Stomach (tissue), 4 donors: ENCODE measurements around the gene ATXN1.

Experiments
- EP300 ChIP-seq: sonication (generic); formaldehyde crosslinking; IDR thresholded peaks from one replicate; pipeline ENCODE4 v1.6.1; 2017; ENCODE audit warnings: antibody characterized with exemption
- POLR2A ChIP-seq, 4 donors: fragments of 450-650 bp; IDR thresholded peaks; one replicate each; pipeline ENCODE4 v1.6.1; 2016; ENCODE audit warnings: antibody characterized with exemption in 4 of 4, control low read depth in 2 of 4, mild to moderate bottlenecking in 1 of 4, moderate library complexity in 1 of 4
- POLR2AphosphoS5 ChIP-seq, 3 donors: sonication (generic); formaldehyde crosslinking; IDR thresholded peaks; one replicate each; pipeline ENCODE4 v1.6.1; 2016; ENCODE audit warnings: antibody characterized with exemption in 3 of 3
- TF ChIP-seq, protein P1 (sequence below), 7 experiments: fragments of 450-650 bp in 4 of 7; fragments of 200-600 bp in 3 of 7; sonication (generic) in 3 of 7; IDR thresholded peaks; one replicate each; pipeline ENCODE4 v1.5.1; 2016 to 2019; ENCODE audit warnings: antibody characterized with exemption in 7 of 7, control low read depth in 2 of 7, mild to moderate bottlenecking in 1 of 7

DNA sequence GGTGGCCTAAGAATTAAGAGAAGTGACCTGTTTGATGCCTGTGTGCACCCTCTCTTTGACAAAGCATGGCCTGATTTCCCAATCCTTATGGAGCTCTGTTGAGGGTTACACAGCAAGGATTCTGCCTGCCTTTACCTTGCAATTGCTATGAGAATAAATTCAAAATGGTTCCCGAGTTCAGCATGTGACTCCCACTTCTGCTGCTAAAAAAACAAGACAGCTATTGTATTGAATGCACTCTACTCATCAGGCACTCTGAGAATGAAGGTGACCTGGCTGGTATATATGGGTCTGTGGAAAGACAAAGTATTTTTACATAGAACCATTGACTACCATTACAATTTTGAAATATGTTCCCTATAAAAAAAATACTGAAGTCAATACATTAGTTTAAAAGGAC lies 190.3 kb downstream of the ATXN1 start:
- TF ChIP-seq, protein P1, sequence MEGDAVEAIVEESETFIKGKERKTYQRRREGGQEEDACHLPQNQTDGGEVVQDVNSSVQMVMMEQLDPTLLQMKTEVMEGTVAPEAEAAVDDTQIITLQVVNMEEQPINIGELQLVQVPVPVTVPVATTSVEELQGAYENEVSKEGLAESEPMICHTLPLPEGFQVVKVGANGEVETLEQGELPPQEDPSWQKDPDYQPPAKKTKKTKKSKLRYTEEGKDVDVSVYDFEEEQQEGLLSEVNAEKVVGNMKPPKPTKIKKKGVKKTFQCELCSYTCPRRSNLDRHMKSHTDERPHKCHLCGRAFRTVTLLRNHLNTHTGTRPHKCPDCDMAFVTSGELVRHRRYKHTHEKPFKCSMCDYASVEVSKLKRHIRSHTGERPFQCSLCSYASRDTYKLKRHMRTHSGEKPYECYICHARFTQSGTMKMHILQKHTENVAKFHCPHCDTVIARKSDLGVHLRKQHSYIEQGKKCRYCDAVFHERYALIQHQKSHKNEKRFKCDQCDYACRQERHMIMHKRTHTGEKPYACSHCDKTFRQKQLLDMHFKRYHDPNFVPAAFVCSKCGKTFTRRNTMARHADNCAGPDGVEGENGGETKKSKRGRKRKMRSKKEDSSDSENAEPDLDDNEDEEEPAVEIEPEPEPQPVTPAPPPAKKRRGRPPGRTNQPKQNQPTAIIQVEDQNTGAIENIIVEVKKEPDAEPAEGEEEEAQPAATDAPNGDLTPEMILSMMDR (IDR thresholded peaks at IDR 0.05), result no peak
- no peak for TF ChIP-seq POLR2A (IDR thresholded peaks at IDR 0.05)
- TF ChIP-seq POLR2AphosphoS5 (IDR thresholded peaks at IDR 0.05), result no peak
- no peak for TF ChIP-seq EP300
